ENCODE measurements around the gene CCDC148.

Gene CCDC148

DNA sequence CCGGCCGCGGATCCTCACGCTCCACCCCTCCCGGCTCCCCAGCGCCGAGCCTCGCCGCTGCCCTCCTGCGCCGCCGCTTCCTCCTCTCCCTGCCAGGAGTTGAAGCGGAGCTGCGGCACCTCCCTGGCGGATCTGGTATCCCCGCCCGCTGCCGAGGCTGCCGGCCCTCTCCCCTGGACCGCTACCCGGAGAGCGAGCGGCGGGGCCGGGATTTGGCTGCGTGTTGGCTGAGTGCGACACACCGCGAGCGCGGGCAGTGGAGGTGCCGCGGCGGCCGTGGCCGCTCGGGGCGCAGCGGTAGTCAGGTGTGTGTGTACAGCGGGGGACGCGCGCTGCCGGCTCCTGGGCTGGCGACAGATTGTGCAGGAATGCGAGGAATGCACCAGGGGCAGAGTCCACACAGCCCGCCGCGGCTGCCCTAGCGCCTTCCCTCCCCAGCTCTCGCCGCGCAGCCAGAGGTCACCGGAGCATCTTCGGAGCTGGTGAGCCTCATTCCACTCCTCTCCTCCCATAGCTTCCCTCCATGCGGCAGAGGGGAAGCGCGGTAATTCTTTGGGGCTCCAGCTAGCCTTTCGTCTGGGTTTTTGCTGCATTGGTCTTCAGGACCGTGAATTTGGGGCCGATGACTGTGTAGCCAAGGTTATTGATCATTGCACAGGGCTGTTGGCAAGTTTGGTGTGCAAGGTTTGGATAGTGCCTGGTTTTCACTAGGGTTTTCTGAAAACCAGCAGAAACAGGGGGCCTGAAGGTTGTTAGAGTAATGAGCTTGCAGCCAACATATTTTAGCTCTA lies 1.5 kb upstream of the CCDC148 start (continued):
- no peak for TF ChIP-seq ZBTB1 (tag by site-specific recombination; IDR thresholded peaks at IDR 0.05)
- TF ChIP-seq ZIC2 (tag by site-specific recombination; IDR thresholded peaks at IDR 0.05) = peak; percentile 84
- TF ChIP-seq, protein P1, sequence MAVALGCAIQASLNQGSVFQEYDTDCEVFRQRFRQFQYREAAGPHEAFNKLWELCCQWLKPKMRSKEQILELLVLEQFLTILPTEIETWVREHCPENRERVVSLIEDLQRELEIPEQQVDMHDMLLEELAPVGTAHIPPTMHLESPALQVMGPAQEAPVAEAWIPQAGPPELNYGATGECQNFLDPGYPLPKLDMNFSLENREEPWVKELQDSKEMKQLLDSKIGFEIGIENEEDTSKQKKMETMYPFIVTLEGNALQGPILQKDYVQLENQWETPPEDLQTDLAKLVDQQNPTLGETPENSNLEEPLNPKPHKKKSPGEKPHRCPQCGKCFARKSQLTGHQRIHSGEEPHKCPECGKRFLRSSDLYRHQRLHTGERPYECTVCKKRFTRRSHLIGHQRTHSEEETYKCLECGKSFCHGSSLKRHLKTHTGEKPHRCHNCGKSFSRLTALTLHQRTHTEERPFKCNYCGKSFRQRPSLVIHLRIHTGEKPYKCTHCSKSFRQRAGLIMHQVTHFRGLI (tag by site-specific recombination; IDR thresholded peaks at IDR 0.05) = no peak
- TF ChIP-seq ZNF654 (tag by site-specific recombination; IDR thresholded peaks at IDR 0.05; ENCODE audit: low read depth) = no peak
- no peak for TF ChIP-seq ZNF596 (tag by site-specific recombination; IDR thresholded peaks at IDR 0.05)
- TF ChIP-seq ZEB2 (tag by site-specific recombination; IDR thresholded peaks at IDR 0.05) = peak; percentile 86
- TF ChIP-seq, protein P2, sequence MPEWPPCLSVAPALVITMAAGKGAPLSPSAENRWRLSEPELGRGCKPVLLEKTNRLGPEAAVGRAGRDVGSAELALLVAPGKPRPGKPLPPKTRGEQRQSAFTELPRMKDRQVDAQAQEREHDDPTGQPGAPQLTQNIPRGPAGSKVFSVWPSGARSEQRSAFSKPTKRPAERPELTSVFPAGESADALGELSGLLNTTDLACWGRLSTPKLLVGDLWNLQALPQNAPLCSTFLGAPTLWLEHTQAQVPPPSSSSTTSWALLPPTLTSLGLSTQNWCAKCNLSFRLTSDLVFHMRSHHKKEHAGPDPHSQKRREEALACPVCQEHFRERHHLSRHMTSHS (tag by site-specific recombination; IDR thresholded peaks at IDR 0.05) = no peak
- peak; percentile 83 for TF ChIP-seq ZBTB8A (tag by site-specific recombination; IDR thresholded peaks at IDR 0.05)
- 0 out of 2 replicates have a peak, but pooled peaks have one; percentile 41 for TF ChIP-seq ZBTB48 (tag by site-specific recombination; IDR thresholded peaks at IDR 0.05)
- TF ChIP-seq ZNF248 (tag by site-specific recombination; IDR thresholded peaks at IDR 0.05) = no peak
- TF ChIP-seq, protein P3, sequence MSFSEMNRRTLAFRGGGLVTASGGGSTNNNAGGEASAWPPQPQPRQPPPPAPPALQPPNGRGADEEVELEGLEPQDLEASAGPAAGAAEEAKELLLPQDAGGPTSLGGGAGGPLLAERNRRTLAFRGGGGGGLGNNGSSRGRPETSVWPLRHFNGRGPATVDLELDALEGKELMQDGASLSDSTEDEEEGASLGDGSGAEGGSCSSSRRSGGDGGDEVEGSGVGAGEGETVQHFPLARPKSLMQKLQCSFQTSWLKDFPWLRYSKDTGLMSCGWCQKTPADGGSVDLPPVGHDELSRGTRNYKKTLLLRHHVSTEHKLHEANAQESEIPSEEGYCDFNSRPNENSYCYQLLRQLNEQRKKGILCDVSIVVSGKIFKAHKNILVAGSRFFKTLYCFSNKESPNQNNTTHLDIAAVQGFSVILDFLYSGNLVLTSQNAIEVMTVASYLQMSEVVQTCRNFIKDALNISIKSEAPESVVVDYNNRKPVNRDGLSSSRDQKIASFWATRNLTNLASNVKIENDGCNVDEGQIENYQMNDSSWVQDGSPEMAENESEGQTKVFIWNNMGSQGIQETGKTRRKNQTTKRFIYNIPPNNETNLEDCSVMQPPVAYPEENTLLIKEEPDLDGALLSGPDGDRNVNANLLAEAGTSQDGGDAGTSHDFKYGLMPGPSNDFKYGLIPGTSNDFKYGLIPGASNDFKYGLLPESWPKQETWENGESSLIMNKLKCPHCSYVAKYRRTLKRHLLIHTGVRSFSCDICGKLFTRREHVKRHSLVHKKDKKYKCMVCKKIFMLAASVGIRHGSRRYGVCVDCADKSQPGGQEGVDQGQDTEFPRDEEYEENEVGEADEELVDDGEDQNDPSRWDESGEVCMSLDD (tag by site-specific recombination; IDR thresholded peaks at IDR 0.05) = 0 out of 2 replicates have a peak, but pooled peaks have one; percentile 37
- no peak for TF ChIP-seq KLF1 (tag by site-specific recombination; IDR thresholded peaks at IDR 0.05)
- no peak for TF ChIP-seq OVOL3 (tag by site-specific recombination; IDR thresholded peaks at IDR 0.05)
- TF ChIP-seq, protein P4, sequence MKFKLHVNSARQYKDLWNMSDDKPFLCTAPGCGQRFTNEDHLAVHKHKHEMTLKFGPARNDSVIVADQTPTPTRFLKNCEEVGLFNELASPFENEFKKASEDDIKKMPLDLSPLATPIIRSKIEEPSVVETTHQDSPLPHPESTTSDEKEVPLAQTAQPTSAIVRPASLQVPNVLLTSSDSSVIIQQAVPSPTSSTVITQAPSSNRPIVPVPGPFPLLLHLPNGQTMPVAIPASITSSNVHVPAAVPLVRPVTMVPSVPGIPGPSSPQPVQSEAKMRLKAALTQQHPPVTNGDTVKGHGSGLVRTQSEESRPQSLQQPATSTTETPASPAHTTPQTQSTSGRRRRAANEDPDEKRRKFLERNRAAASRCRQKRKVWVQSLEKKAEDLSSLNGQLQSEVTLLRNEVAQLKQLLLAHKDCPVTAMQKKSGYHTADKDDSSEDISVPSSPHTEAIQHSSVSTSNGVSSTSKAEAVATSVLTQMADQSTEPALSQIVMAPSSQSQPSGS (tag by site-specific recombination; IDR thresholded peaks at IDR 0.05; ENCODE audit: low read depth) = no peak
- peak; percentile 34; the same call in 1 of the 2 replicates for TF ChIP-seq WT1 (tag by site-specific recombination; IDR thresholded peaks at IDR 0.05)
- TF ChIP-seq GFI1B (tag by site-specific recombination; IDR thresholded peaks at IDR 0.05) = no peak
- TF ChIP-seq ZFP37 (tag by site-specific recombination; IDR thresholded peaks at IDR 0.05) = peak; percentile 90
- no peak for TF ChIP-seq ZNF48 (tag by site-specific recombination; IDR thresholded peaks at IDR 0.05)
- TF ChIP-seq, protein P5, sequence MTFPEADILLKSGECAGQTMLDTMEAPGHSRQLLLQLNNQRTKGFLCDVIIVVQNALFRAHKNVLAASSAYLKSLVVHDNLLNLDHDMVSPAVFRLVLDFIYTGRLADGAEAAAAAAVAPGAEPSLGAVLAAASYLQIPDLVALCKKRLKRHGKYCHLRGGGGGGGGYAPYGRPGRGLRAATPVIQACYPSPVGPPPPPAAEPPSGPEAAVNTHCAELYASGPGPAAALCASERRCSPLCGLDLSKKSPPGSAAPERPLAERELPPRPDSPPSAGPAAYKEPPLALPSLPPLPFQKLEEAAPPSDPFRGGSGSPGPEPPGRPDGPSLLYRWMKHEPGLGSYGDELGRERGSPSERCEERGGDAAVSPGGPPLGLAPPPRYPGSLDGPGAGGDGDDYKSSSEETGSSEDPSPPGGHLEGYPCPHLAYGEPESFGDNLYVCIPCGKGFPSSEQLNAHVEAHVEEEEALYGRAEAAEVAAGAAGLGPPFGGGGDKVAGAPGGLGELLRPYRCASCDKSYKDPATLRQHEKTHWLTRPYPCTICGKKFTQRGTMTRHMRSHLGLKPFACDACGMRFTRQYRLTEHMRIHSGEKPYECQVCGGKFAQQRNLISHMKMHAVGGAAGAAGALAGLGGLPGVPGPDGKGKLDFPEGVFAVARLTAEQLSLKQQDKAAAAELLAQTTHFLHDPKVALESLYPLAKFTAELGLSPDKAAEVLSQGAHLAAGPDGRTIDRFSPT (tag by site-specific recombination; IDR thresholded peaks at IDR 0.05) = no peak
- 0 out of 2 replicates have a peak, but pooled peaks have one; percentile 2 for TF ChIP-seq GLI4 (tag by site-specific recombination; IDR thresholded peaks at IDR 0.05)
- no peak for TF ChIP-seq ZNF624 (tag by site-specific recombination; IDR thresholded peaks at IDR 0.05)
- TF ChIP-seq ZNF37A (tag by site-specific recombination; IDR thresholded peaks at IDR 0.05) = no peak
- 0 out of 2 replicates have a peak, but pooled peaks have one; percentile 23 for TF ChIP-seq ZNF324 (tag by site-specific recombination; IDR thresholded peaks at IDR 0.05)
- TF ChIP-seq ZNF133 (tag by site-specific recombination; IDR thresholded peaks at IDR 0.05) = no peak
- TF ChIP-seq, protein P6, sequence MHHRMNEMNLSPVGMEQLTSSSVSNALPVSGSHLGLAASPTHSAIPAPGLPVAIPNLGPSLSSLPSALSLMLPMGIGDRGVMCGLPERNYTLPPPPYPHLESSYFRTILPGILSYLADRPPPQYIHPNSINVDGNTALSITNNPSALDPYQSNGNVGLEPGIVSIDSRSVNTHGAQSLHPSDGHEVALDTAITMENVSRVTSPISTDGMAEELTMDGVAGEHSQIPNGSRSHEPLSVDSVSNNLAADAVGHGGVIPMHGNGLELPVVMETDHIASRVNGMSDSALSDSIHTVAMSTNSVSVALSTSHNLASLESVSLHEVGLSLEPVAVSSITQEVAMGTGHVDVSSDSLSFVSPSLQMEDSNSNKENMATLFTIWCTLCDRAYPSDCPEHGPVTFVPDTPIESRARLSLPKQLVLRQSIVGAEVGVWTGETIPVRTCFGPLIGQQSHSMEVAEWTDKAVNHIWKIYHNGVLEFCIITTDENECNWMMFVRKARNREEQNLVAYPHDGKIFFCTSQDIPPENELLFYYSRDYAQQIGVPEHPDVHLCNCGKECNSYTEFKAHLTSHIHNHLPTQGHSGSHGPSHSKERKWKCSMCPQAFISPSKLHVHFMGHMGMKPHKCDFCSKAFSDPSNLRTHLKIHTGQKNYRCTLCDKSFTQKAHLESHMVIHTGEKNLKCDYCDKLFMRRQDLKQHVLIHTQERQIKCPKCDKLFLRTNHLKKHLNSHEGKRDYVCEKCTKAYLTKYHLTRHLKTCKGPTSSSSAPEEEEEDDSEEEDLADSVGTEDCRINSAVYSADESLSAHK (tag by site-specific recombination; IDR thresholded peaks at IDR 0.05) = 0 out of 2 replicates have a peak, but pooled peaks have one; percentile 7
- TF ChIP-seq ZNF600 (tag by site-specific recombination; IDR thresholded peaks at IDR 0.05) = peak; percentile 88
- TF ChIP-seq OSR2 (tag by site-specific recombination; IDR thresholded peaks at IDR 0.05) = peak; percentile 21; the same call in 1 of the 2 replicates
- no peak for TF ChIP-seq ZNF677 (tag by site-specific recombination; IDR thresholded peaks at IDR 0.05)
- no peak for TF ChIP-seq ZNF549 (tag by site-specific recombination; IDR thresholded peaks at IDR 0.05)
- no peak for TF ChIP-seq ZNF777 (tag by site-specific recombination; IDR thresholded peaks at IDR 0.05; ENCODE audit: borderline replicate concordance)
